H7 (cell line): Measurements from ENCODE around the gene COLEC11. TPM values are rescaled to one million over a fixed set of nuclear protein-coding genes. Genes with fewer than 3 reads are reported as not detected.
A peak's percentile ranks its signal among the peaks of the same experiment; 100 is the strongest.

ENCODE experiments used
- DNase-seq: peaks from one replicate; pipeline ENCODE4 v3.0.0; 2012
- H3K27me3 ChIP-seq: 2 replicates; pipeline ENCODE4 v1.6.0; 2011; ENCODE audit warnings: mild to moderate bottlenecking, low read length; ENCODE audit not compliant: control insufficient read depth, insufficient read depth
- H3K36me3 ChIP-seq: replicated peaks from 2 replicates; pipeline ENCODE4 v1.5.1; 2011; ENCODE audit warnings: low read length; ENCODE audit not compliant: control insufficient read depth, insufficient read depth
- H3K4me3 ChIP-seq: 2 replicates; pipeline ENCODE4 v1.5.1; 2011; ENCODE audit warnings: low read depth, mild to moderate bottlenecking, control low read depth, low read length, moderate library complexity; ENCODE audit not compliant: insufficient read depth
- total RNA-seq: library from RNA; depleted of rRNA; stranded (reverse); fragments of >200 nt; shearing (Covaris generic); gene quantifications from 2 replicates; pipeline ENCODE4 v1.2.3, GENCODE V29; 2014

Gene COLEC11
- total RNA-seq, 1 experiment from 2014 or later: not detected

DNA sequence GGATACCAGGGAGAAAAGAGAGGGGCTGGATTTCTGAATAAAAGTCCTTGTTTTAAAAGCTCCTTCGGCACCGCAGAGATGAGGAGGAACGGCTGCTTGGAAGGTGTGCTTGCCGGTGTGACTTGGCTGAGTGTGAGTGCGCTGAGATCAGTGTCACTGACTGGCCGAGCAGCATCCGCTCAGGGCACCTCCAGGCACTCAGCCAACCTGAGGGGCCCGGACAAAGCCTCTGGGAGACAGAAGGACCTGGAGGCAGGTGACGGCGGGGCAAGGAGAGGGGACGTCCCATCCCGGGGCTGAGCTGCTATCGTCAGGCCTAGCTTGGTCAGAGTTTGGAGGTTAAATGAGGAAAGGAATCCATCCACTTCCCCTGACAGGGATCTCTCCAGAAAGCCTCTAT, 46.3 kb downstream of the COLEC11 start:
- Histone ChIP-seq H3K27me3 (no peaks in the 10 kb centered on the region; the same call in 1 of the 2 replicates), H3K36me3 (no peaks in the 10 kb centered on the region), H3K4me3 (no peak overlapping the region)
- DNase-seq: peak; percentile 48

DNA sequence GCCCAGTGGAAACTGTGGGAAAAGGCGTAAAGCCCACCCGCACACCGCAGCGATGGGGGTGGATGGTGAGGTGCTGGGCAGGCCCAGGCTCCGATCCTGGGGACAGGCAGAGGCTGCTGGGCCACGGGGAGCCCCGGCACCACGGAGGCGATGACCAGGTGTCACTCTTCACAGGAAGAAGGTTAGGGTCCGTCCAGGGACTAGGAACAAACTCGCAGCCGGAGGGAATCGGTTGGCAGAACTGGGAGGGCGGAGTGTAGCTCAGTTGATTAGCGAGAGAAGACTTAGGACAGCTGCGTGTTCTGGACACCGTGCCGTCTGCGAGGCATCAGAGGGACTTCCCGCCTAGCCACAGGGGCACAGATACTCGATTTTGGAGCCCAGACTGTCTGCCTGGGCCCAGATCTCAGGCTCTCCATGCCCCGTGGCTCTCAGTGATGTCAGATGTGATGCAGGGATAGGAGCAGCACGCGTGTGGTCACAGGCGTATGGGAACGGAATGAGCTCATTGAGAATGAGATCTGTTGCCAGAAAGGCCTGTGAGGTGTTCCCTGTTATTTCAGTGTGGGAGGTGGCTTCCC, 47.0 kb downstream of the COLEC11 start:
- Histone ChIP-seq H3K27me3 (no peaks in the 10 kb centered on the region), H3K4me3 (no peak overlapping the region), H3K36me3 (no peaks in the 10 kb centered on the region)
- DNase-seq: peak; percentile 32

- H3K4me3 ChIP-seq: no peak overlapping the region
- H3K27me3 ChIP-seq: no peaks in the 10 kb centered on the region
- H3K36me3 ChIP-seq: no peaks in the 10 kb centered on the region
- no peak for DNase-seq
Observed at GRCh38 chr2:3642521-3643215, 47.8 kb downstream of the COLEC11 start.

GRCh38 chr2:3643371-3644245, 48.7 kb downstream of the COLEC11 start:
- no peak for DNase-seq
- Histone ChIP-seq H3K27me3 (no peaks in the 10 kb centered on the region), H3K4me3 (no peak overlapping the region), H3K36me3 (no peaks in the 10 kb centered on the region)

DNA sequence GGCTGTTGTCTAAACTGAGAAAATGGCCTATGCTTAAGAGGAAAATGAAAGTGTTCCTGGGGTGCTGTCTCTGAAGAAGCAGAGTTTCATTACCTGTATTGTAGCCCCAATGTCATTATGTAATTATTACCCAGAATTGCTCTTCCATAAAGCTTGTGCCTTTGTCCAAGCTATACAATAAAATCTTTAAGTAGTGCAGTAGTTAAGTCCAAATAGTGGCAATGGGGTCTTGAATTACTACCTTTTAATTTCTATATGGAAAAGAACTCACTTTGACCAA, 49.3 kb downstream of the COLEC11 start:
- no peak for DNase-seq
- Histone ChIP-seq H3K4me3 (no peak overlapping the region), H3K36me3 (no peaks in the 10 kb centered on the region), H3K27me3 (no peaks in the 10 kb centered on the region)

DNA sequence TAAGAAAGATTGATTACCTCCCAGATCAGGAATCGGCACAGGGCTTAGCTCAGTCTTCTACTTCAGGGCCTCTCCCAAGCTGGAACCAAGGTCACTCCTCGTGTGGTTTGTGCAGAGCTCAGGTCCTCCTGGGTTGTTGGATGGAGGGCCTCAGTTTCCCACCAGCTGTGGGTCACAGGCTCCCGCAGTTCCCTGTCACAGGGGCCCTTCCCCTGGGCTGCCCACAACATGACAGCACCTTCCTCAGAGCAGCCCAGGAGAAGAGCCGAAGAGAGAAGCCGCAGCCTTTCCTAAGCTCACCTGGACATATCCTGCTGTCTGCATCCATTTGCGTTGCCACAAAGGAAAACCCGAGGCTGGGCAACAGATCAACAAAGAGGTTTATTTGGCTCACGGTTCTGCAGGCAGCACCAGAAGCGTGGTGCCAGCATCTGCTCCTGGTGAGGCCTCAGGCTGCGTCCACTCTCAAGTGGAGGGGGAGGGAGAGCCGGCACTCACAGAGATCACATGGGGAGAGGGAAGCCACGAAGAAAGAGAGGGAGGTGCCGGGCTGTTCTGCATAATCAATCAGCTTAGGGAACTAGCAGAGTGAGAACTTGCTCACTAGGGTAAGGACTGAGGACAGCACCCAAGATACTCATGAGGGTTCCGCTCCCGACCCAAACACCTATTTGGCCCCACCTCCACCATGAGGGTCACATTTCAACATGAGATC, 50.1 kb downstream of the COLEC11 start:
- DNase-seq: no peak
- no peak overlapping the region for H3K4me3 ChIP-seq
- H3K36me3 ChIP-seq: no peaks in the 10 kb centered on the region
- H3K27me3 ChIP-seq: no peaks in the 10 kb centered on the region

DNA sequence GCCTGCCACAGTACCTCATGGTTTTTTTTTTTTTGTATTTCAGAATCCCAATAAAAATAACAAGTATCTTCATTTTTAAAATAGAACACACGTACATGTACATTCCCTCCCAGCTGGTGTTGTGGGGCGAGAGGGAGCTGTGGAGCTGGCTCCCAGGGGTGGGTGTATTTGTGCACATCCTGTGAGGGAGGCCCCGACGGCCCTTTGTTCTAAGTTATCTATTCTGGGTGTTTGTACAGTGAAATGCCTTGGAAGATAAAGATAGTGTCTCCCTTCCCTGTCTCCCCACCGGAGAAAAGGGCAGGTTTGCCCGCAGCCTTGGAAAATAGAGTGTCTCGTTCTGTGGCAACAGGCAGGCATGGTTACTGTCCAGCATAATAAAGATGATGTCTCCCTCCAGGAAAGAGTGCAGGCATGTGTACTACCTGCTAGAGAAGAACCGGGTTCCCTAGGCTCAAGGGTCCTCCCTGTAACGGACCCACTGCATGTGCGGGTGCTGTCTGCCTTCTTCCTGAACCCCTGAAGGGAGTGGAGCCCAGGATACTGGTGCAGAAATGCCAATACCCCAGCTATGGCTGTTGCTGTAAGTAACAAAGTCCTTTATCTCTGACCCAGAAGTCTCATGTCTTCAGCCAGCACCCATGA, 51.0 kb downstream of the COLEC11 start:
- no peak for DNase-seq
- Histone ChIP-seq H3K27me3 (no peaks in the 10 kb centered on the region), H3K36me3 (no peaks in the 10 kb centered on the region), H3K4me3 (no peak overlapping the region)

GRCh38 chr2:3646446-3646845, 51.5 kb downstream of the COLEC11 start:
- H3K36me3 ChIP-seq: no peaks in the 10 kb centered on the region
- H3K27me3 ChIP-seq: no peaks in the 10 kb centered on the region
- no peak for DNase-seq
- no peak overlapping the region for H3K4me3 ChIP-seq

DNA sequence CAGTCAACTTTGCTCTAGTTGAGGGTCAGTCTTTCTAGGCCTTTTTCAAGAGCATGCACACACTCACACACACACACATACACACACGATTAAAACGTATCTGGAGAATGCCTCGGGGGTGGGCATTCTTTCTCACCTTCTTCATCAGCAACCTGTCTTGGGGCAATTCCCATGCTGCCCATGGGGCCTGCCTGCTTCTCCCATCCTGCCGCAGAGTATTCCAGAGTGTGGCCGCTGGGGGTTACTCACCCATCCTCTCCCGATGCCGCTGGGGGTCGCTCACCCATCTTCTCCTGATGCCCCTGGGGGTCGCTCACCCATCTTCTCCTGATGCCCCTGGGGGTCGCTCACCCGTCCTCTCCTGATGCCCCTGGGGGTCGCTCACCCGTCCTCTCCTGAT, 52.3 kb downstream of the COLEC11 start:
- Histone ChIP-seq H3K4me3 (no peak overlapping the region), H3K27me3 (no peaks in the 10 kb centered on the region), H3K36me3 (no peaks in the 10 kb centered on the region)
- no peak for DNase-seq

GRCh38 chr2:3647831-3648651, 53.1 kb downstream of the COLEC11 start:
- DNase-seq: no peak

GRCh38 chr2:3648652-3649177, 53.8 kb downstream of the COLEC11 start:
- no peak for DNase-seq
- H3K4me3 ChIP-seq: no peak overlapping the region
- H3K27me3 ChIP-seq: no peaks in the 10 kb centered on the region
- H3K36me3 ChIP-seq: no peaks in the 10 kb centered on the region

More at GRCh38 chr2:3647831-3648651, 53.1 kb downstream of the COLEC11 start:
- no peak overlapping the region for H3K4me3 ChIP-seq
- no peaks in the 10 kb centered on the region for H3K27me3 ChIP-seq
- no peaks in the 10 kb centered on the region for H3K36me3 ChIP-seq

DNA sequence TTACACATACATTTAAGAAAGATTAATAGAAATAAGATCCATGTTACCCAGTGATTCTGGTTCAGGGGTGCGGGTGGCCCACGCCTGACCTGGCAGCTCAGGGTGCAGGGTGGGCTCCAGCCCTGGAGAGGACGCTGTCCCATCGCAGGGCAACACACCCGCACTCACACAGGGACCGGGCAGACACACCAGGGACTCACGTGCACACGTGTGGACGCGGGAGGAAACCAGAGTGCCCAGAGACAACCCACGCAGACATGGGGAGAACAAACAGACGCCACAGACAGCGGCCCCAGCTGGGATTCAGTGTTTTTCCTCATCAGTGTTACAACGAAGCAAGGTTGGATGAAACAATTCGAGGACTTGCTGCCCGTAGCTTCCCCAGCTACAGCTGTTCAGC, 54.7 kb downstream of the COLEC11 start:
- Histone ChIP-seq H3K36me3 (no peaks in the 10 kb centered on the region), H3K27me3 (no peaks in the 10 kb centered on the region), H3K4me3 (no peak overlapping the region)
- DNase-seq: no peak

GRCh38 chr2:3650140-3650920, 55.4 kb downstream of the COLEC11 start:
- DNase-seq: peak; percentile 74
- Histone ChIP-seq H3K4me3 (no peak overlapping the region), H3K27me3 (no peaks in the 10 kb centered on the region), H3K36me3 (no peaks in the 10 kb centered on the region)
